Upper lobe of left lung (tissue), 6 donors: Measurements from ENCODE around the gene PRRG1. TPM values are rescaled to one million over a fixed set of nuclear protein-coding genes. Genes with fewer than 3 reads are reported as not detected.

Experiments
- ATAC-seq, 2 donors: fragments of 200-7000 bp; cut with Tn5 transposase; one replicate each; pipeline ENCODE4 v1.9.1; 2022; ENCODE audit warnings: mild to moderate bottlenecking in 2 of 2, moderate library complexity in 2 of 2; ENCODE audit not compliant: low FRiP score in 2 of 2
- DNase-seq, 2 donors: peaks; one replicate each; pipeline ENCODE4 v3.0.0-alpha.2; 2019 to 2020
- H3K27ac ChIP-seq, 4 donors: fragments of 200-600 bp; sonication (generic); one replicate each; pipeline ENCODE4 v1.5.1; 2016 to 2019
- H3K27me3 ChIP-seq, 4 donors: fragments of 200-600 bp; sonication (generic); one replicate each; pipeline ENCODE4 v1.5.1; 2017 to 2019
- H3K36me3 ChIP-seq, 4 donors: fragments of 200-600 bp; sonication (generic); one replicate each; pipeline ENCODE4 v1.5.1; 2016 to 2019
- H3K4me1 ChIP-seq, 4 donors: fragments of 200-600 bp; sonication (generic); one replicate each; pipeline ENCODE4 v1.5.1; 2018 to 2019
- H3K4me3 ChIP-seq, 4 donors: fragments of 200-600 bp; sonication (generic); one replicate each; pipeline ENCODE4 v1.5.1; 2017 to 2019; ENCODE audit warnings: mild to moderate bottlenecking in 2 of 4, moderate library complexity in 1 of 4
- H3K9me3 ChIP-seq, 4 donors: fragments of 200-600 bp; sonication (generic); one replicate each; pipeline ENCODE4 v1.5.1; 2018 to 2019
- CTCF ChIP-seq, 6 experiments: fragments of 450-650 bp in 4 of 6; fragments of 200-600 bp in 2 of 6; sonication (generic) in 2 of 6; IDR thresholded peaks; one replicate each; pipeline ENCODE4 v1.5.1; 2016 to 2019; ENCODE audit warnings: antibody characterized with exemption in 6 of 6
- EP300 ChIP-seq, 4 donors: sonication (generic); formaldehyde crosslinking; IDR thresholded peaks; one replicate each; pipeline ENCODE4 v1.5.1; 2017; ENCODE audit warnings: antibody characterized with exemption in 4 of 4, control low read depth in 2 of 4
- POLR2A ChIP-seq, 4 donors: fragments of 450-650 bp; IDR thresholded peaks; one replicate each; pipeline ENCODE4 v1.5.1; 2016 to 2017; ENCODE audit warnings: antibody characterized with exemption in 4 of 4, mild to moderate bottlenecking in 2 of 4
- POLR2AphosphoS5 ChIP-seq, 2 donors: sonication (generic); formaldehyde crosslinking; IDR thresholded peaks; one replicate each; pipeline ENCODE4 v1.5.1; 2017; ENCODE audit warnings: antibody characterized with exemption in 2 of 2
- WGBS, 2 donors: methylation state at CpG; one replicate each; pipeline ENCODE4 v1.1.5; 2017 to 2018; 5-methylcytosine and 5-hydroxymethylcytosine counted together
- total RNA-seq, 6 donors: library from RNA; depleted of rRNA in 4 of 6; stranded (reverse); fragments of >200 nt in 4 of 6; gene quantifications; one replicate each; pipeline versions ENCODE4 v1.1.0 to v1.2.1, GENCODE V29; 2016 to 2021
- donor health status: DM: no; HTN: no; CAD: no; lungs with moderate emphysema.
- donor health status: DM: no; HTN: yes; CAD: no; lungs with severe emphysema.

Gene PRRG1
- total RNA-seq, 6 donors from 2014 or later, result 6.2 to 13.4 (median 9.2) TPM

GRCh38 chrX:37407736-37408135 lies 58.6 kb downstream of the PRRG1 start:
- WGBS, 2 donors, result 77 to 98% methylated on average over 4 of the region's 4 CpGs
- Histone ChIP-seq H3K9me3 (no peaks in the 10 kb centered on the region), H3K27me3 (no peaks in the 10 kb centered on the region), H3K27ac (no peak overlapping the region), H3K36me3 (no peaks in the 10 kb centered on the region), H3K4me1 (no peaks in the 10 kb centered on the region), H3K4me3 (no peak overlapping the region)
- DNase-seq (no peak), ATAC-seq (no peak)
- TF ChIP-seq CTCF (IDR thresholded peaks at IDR 0.05) (no peak), POLR2A (IDR thresholded peaks at IDR 0.05) (no peak), EP300 (IDR thresholded peaks at IDR 0.05) (no peak), POLR2AphosphoS5 (IDR thresholded peaks at IDR 0.05) (no peak)

GRCh38 chrX:37409278-37409677 lies 60.1 kb downstream of the PRRG1 start:
- no peak for TF ChIP-seq POLR2AphosphoS5 (IDR thresholded peaks at IDR 0.05)
- TF ChIP-seq POLR2A (IDR thresholded peaks at IDR 0.05), result no peak
- TF ChIP-seq EP300 (IDR thresholded peaks at IDR 0.05), result no peak
- no peak for TF ChIP-seq CTCF (IDR thresholded peaks at IDR 0.05)
- no peak overlapping the region for H3K27ac ChIP-seq
- H3K9me3 ChIP-seq, result no peaks in the 10 kb centered on the region
- DNase-seq (no peak), ATAC-seq (no peak)
- H3K36me3 ChIP-seq, result no peaks in the 10 kb centered on the region
- no peaks in the 10 kb centered on the region for H3K4me1 ChIP-seq
- 47 to 49% methylated on average over 2 of the region's 2 CpGs for WGBS, 2 donors
- no peak overlapping the region for H3K4me3 ChIP-seq
- H3K27me3 ChIP-seq, result no peaks in the 10 kb centered on the region

DNA sequence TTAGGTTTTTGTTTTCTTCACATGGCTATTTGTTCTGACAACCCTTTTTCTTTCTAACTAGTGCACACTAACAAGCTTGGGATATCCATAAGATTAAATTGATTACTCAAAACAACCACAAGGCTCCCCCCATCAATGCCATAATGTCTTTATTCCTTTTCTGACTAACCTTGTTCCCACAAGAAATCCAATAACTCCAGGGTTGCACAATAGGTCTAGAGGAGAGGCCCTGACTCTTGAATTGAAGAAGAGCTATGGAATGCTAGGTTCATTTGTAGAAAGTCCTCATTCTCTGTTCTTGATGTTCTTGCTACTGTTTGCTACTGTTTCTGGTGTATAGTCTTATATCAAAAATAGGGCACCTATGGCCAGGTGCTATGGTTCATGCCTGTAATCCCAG lies 71.0 kb downstream of the PRRG1 start:
- no peaks in the 10 kb centered on the region for H3K27me3 ChIP-seq
- no peak for ATAC-seq
- H3K4me1 ChIP-seq, result no peaks in the 10 kb centered on the region
- no peaks in the 10 kb centered on the region for H3K9me3 ChIP-seq
- no peak overlapping the region for H3K4me3 ChIP-seq
- no peak for TF ChIP-seq POLR2AphosphoS5 (IDR thresholded peaks at IDR 0.05)
- TF ChIP-seq CTCF (IDR thresholded peaks at IDR 0.05), result no peak
- no peak for TF ChIP-seq EP300 (IDR thresholded peaks at IDR 0.05)
- no peak for TF ChIP-seq POLR2A (IDR thresholded peaks at IDR 0.05)
- no peak for DNase-seq
- H3K27ac ChIP-seq, result no peak overlapping the region
- no peaks in the 10 kb centered on the region for H3K36me3 ChIP-seq

DNA sequence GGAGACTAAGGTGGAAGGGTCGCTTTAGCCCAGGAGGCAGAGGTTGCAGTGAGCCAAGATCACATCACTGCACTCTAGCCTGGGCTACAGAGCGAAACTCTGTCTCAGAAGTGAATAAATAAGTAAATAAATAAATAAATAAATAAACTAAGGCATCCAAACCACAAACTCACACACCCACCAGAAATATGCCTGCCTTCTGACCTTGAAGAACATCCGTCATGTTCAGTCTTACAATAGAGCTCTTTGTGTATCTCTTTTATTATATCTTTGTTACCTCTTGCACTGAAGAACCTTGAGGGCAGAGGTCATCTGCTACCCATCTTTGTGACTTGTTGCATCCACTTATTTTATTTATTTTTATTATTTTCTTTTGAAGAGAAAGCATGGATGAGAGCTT lies 71.6 kb downstream of the PRRG1 start:
- TF ChIP-seq POLR2AphosphoS5 (IDR thresholded peaks at IDR 0.05) (no peak), EP300 (IDR thresholded peaks at IDR 0.05) (no peak), POLR2A (IDR thresholded peaks at IDR 0.05) (no peak), CTCF (IDR thresholded peaks at IDR 0.05) (no peak)
- 79 to 98% methylated on average over 3 of the region's 3 CpGs for WGBS, 2 donors
- ATAC-seq, result no peak
- H3K9me3 ChIP-seq, result no peaks in the 10 kb centered on the region
- H3K27me3 ChIP-seq, result no peaks in the 10 kb centered on the region
- H3K4me1 ChIP-seq, result no peaks in the 10 kb centered on the region
- no peak overlapping the region for H3K27ac ChIP-seq
- DNase-seq, result no peak
- no peak overlapping the region for H3K4me3 ChIP-seq
- H3K36me3 ChIP-seq, result no peaks in the 10 kb centered on the region

DNA sequence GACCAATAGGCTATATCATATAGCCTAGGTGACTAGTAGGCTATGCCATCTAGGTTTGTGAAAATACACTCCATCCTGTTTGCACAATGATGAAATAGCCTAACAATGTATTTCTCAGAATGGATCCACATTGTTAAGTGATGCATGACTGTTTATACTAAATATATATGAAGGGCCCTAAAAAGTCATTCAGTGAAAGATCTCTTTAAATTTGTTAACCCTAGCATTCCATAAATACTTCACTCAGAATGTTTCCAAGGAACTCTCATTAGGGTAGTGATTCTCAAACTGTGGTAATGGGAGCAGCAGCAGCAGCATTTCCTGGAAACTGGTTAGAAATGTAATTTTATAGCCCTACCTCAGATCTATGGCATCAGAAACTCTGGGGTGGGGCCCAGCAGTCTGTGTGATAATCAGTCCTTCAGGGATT lies 74.9 kb downstream of the PRRG1 start:
- no peaks in the 10 kb centered on the region for H3K36me3 ChIP-seq
- ATAC-seq (no peak), DNase-seq (no peak)
- no peaks in the 10 kb centered on the region for H3K9me3 ChIP-seq
- TF ChIP-seq POLR2A (IDR thresholded peaks at IDR 0.05) (no peak), EP300 (IDR thresholded peaks at IDR 0.05) (no peak), POLR2AphosphoS5 (IDR thresholded peaks at IDR 0.05) (no peak), CTCF (IDR thresholded peaks at IDR 0.05) (no peak)
- H3K27ac ChIP-seq, result no peak overlapping the region
- H3K4me1 ChIP-seq, result no peaks in the 10 kb centered on the region
- H3K4me3 ChIP-seq, result no peak overlapping the region
- no peaks in the 10 kb centered on the region for H3K27me3 ChIP-seq
